Progenitor cell of endocrine pancreas (in vitro differentiated cells): ENCODE data around the gene ANAPC15. TPM values are rescaled to one million over a fixed set of nuclear protein-coding genes. Genes with fewer than 3 reads are reported as not detected.
"Not testable (repeated sequence)": the region's sequence is repeated elsewhere in the genome, so short reads cannot be mapped to it uniquely, and the experiment has no call there.

Experiments
- DNase-seq: peaks from one replicate; pipeline ENCODE4 v3.0.0; 2021; ENCODE audit warnings: low spot score; ENCODE audit not compliant: unreplicated experiment
- H3K27ac Mint-ChIP-seq: 2 replicates; pipeline ENCODE4 v1.8.0; 2021; ENCODE audit warnings: mild to moderate bottlenecking, moderate library complexity, mixed read lengths
- H3K27me3 Mint-ChIP-seq: 2 replicates; pipeline ENCODE4 v1.8.0; 2021; ENCODE audit warnings: mixed read lengths
- H3K36me3 Mint-ChIP-seq: 2 replicates; pipeline ENCODE4 v1.8.0; 2022; ENCODE audit warnings: mixed read lengths; ENCODE audit not compliant: insufficient read depth
- H3K4me1 Mint-ChIP-seq: 2 replicates; pipeline ENCODE4 v1.8.0; 2021; ENCODE audit warnings: low read depth, mixed read lengths
- H3K4me3 Mint-ChIP-seq: 2 replicates; pipeline ENCODE4 v1.8.0; 2021; ENCODE audit warnings: low read depth, mild to moderate bottlenecking, moderate library complexity, mixed read lengths
- H3K9me3 Mint-ChIP-seq: 2 replicates; pipeline ENCODE4 v1.8.0; 2021; ENCODE audit warnings: low read depth, mixed read lengths
- total RNA-seq: library from RNA; stranded (reverse); gene quantifications from 2 replicates; pipeline ENCODE4 v1.2.1, GENCODE V29; 2021
- TF ChIP-seq, protein P1 (sequence below): fragments of 200-600 bp; sonication (generic); IDR thresholded peaks from one replicate; pipeline ENCODE4 v1.5.0; 2021; ENCODE audit warnings: antibody characterized with exemption, mild to moderate bottlenecking; ENCODE audit not compliant: unreplicated experiment

Gene ANAPC15
- total RNA-seq, 1 donor from 2014 or later, result 61.3 TPM

DNA sequence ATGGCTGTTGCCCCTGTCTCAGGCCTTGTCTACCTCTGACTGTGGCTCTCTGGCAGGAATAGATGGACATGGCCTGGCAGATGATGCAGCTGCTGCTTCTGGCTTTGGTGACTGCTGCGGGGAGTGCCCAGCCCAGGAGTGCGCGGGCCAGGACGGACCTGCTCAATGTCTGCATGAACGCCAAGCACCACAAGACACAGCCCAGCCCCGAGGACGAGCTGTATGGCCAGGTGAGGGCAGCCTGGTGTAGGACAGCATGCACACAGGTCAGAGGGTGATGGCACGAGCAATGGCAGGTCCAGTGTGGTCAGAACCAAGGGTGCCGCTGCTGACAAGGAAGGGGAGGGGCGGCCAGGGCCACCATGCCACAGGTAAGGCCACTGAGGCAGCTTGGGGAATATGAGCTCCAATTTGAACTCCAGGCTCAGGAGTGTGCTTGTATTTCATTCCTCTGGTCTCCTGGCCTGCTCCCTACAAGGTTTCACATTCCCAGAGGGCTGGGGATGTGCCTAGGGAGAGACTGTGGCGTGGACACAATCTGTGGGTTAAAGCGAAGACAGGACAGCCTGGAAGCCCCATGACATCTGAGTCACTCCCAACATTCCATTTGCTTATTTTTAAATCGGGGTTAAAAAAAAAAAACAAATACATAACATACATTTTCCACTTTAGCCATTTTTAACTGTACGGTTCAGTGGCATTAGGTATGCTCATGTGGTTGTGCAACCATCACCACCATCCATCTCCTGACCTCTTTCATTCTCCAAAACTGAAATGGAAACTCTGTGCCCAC, 23.6 kb upstream of the ANAPC15 start:
- no peaks in the 10 kb centered on the region for H3K36me3 Mint-ChIP-seq
- H3K27ac Mint-ChIP-seq, result no peak overlapping the region
- TF ChIP-seq, protein P1, sequence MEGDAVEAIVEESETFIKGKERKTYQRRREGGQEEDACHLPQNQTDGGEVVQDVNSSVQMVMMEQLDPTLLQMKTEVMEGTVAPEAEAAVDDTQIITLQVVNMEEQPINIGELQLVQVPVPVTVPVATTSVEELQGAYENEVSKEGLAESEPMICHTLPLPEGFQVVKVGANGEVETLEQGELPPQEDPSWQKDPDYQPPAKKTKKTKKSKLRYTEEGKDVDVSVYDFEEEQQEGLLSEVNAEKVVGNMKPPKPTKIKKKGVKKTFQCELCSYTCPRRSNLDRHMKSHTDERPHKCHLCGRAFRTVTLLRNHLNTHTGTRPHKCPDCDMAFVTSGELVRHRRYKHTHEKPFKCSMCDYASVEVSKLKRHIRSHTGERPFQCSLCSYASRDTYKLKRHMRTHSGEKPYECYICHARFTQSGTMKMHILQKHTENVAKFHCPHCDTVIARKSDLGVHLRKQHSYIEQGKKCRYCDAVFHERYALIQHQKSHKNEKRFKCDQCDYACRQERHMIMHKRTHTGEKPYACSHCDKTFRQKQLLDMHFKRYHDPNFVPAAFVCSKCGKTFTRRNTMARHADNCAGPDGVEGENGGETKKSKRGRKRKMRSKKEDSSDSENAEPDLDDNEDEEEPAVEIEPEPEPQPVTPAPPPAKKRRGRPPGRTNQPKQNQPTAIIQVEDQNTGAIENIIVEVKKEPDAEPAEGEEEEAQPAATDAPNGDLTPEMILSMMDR, result no peak
- H3K9me3 Mint-ChIP-seq, result no peaks in the 10 kb centered on the region
- H3K4me1 Mint-ChIP-seq, result peaks cover 1% of the 10 kb centered on the region
- peaks cover 6% of the 10 kb centered on the region for H3K27me3 Mint-ChIP-seq
- no peak for DNase-seq
- no peak overlapping the region for H3K4me3 Mint-ChIP-seq

DNA sequence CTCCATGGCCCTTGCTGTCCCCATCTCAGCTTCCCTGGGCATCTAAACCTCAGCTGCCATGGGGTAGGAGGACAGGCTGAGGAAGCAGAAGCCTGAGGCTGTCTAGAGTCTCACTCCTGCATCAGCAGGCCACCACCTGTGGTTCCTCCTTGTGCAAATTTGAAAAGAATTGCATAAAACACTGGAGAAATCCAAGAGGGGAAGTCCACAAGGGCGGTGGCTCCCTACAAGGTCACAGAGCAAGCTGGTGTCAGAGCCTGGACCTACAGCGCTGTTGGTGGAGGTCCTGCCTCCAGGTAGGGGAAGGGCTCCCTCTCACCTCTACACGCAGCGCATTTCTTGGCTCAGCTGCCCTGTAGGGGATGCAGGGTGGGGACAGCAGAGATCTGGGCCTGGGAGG, 23.0 kb upstream of the ANAPC15 start, which contains the start of gene FOLR3:
Gene FOLR3 (plus strand): TSS at position 253 of the 400 bp plus-strand sequence. CDS start 228 bp downstream, outside the sequence.
- H3K27ac Mint-ChIP-seq, H3K4me3 Mint-ChIP-seq, H3K36me3 Mint-ChIP-seq, H3K9me3 Mint-ChIP-seq, H3K4me1 Mint-ChIP-seq, H3K27me3 Mint-ChIP-seq, DNase-seq: not testable (repeated sequence)

DNA sequence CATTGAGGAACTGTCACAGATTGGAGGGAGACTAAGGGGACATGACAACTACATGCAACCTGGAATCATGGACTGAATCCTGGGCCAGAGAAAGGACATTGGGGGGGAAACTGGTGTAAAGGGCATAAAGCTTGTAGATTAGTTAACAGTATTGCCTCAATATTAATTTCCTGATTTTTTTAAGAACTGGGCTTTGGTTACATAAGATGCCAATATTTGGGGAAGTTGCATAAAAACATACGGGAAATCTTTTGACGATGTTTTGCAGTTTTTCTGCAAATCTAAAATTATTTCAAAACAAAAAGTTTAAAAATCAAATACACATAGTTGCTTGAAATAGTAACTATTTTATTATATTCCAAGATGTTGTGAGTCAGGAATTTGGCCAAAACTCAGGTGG, 20.2 kb upstream of the ANAPC15 start:
- Mint-ChIP-seq H3K4me3 (no peak overlapping the region), H3K4me1 (no peaks in the 10 kb centered on the region), H3K27ac (no peak overlapping the region), H3K9me3 (peaks cover 15% of the 10 kb centered on the region), H3K27me3 (peaks cover 6% of the 10 kb centered on the region), H3K36me3 (peaks cover 8% of the 10 kb centered on the region)
- TF ChIP-seq, protein P1, result no peak
- no peak for DNase-seq

DNA sequence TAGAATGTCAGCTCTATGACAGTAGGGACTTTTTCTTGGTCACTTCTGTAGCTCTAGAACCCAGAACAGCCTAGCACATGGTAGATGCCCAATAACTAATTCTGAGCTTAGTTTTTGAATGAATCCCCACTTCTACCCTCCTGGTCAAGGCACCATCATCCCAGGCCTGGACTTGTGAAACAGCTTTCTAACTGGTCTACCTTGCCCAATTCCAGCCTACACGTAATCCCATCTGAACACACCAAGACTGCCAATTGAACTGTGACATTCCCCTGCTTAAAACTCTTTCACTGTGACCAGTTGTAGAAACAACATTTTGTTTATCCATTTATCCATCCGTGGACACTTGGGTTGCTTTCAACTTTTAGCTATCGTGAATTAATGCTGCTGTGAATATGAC, 16.9 kb upstream of the ANAPC15 start:
- TF ChIP-seq, protein P1, result no peak
- DNase-seq, result no peak
- Mint-ChIP-seq H3K36me3 (peaks cover 8% of the 10 kb centered on the region), H3K4me1 (no peaks in the 10 kb centered on the region), H3K27me3 (peaks cover 6% of the 10 kb centered on the region), H3K27ac (no peak overlapping the region), H3K9me3 (peaks cover 29% of the 10 kb centered on the region), H3K4me3 (no peak overlapping the region)

DNA sequence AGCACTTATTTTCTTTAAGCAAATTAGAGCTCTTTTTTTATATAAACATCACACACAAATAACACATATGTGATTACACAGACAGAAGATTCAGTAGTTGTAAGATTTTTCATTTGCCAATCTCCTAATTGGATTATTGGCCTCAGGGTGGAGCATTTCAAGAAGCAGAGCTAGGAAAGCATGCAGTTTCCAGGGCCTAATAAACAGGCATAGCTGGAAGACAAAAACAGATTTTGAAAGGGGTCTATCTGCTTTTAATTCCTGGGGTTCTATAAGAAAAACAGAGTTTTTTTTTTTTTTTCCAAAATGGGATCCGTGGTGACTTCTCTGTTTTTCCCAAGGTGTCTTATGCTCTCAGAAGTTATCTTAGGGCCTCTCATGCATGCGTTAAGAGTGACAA, 15.4 kb upstream of the ANAPC15 start:
- H3K9me3 Mint-ChIP-seq, result peaks cover 31% of the 10 kb centered on the region

More for the DNA sequence above, 15.4 kb upstream of the ANAPC15 start:
- peaks cover 4% of the 10 kb centered on the region for H3K27me3 Mint-ChIP-seq
- peaks cover 5% of the 10 kb centered on the region for H3K4me1 Mint-ChIP-seq
- H3K27ac Mint-ChIP-seq, result no peak overlapping the region
- H3K4me3 Mint-ChIP-seq, result no peak overlapping the region
- DNase-seq, result no peak
- peaks cover 8% of the 10 kb centered on the region for H3K36me3 Mint-ChIP-seq
- TF ChIP-seq, protein P1, result no peak
